HepG2 (cell line): ENCODE data around the gene ASCC2. TPM values are rescaled to one million over a fixed set of nuclear protein-coding genes. Genes with fewer than 3 reads are reported as not detected.

Source experiments
- CBX1 ChIP-seq: IDR thresholded peaks from one replicate; pipeline ENCODE4 v1.6.1; 2016; ENCODE audit warnings: antibody characterized with exemption, low read depth
- CEBPG ChIP-seq: IDR thresholded peaks from 2 replicates; pipeline ENCODE4 v1.6.1; 2016
- FOSL1 ChIP-seq: sonication (generic); formaldehyde crosslinking; IDR thresholded peaks from 2 replicates; pipeline ENCODE4 v1.9.0; 2021; ENCODE audit warnings: missing genetic modification reagents, borderline replicate concordance
- GABPA ChIP-seq, 2 experiments: IDR thresholded peaks; 2 replicates each; pipeline ENCODE4 v1.6.1; 2011 to 2016; ENCODE audit warnings: low read depth in 2 of 2, low read length in 1 of 2, missing biosample characterization in 1 of 2, missing genetic modification characterization in 1 of 2
- HNF4A ChIP-seq: sonication (generic); formaldehyde crosslinking; IDR thresholded peaks from 2 replicates; pipeline ENCODE4 v1.4.0; 2020; ENCODE audit warnings: missing genetic modification reagents
- HOMEZ ChIP-seq: IDR thresholded peaks from 2 replicates; pipeline ENCODE4 v1.6.1; 2016; ENCODE audit warnings: low read depth
- IKZF5 ChIP-seq: IDR thresholded peaks from 2 replicates; pipeline ENCODE4 v1.6.1; 2018; ENCODE audit warnings: missing genetic modification reagents, mild to moderate bottlenecking, missing compliant biosample characterization
- KDM2A ChIP-seq: sonication (generic); formaldehyde crosslinking; IDR thresholded peaks from 2 replicates; pipeline ENCODE4 v1.4.0; 2020; ENCODE audit warnings: low read depth, missing genetic modification reagents, borderline replicate concordance
- MEIS2 ChIP-seq: sonication (generic); formaldehyde crosslinking; IDR thresholded peaks from 2 replicates; pipeline ENCODE4 v1.9.0; 2021; ENCODE audit warnings: mild to moderate bottlenecking, missing genetic modification reagents
- NFIC ChIP-seq: IDR thresholded peaks from 2 replicates; pipeline ENCODE4 v1.6.1; 2012; ENCODE audit warnings: mild to moderate bottlenecking, low read length, inconsistent platforms
- PHF21A ChIP-seq: sonication (generic); formaldehyde crosslinking; IDR thresholded peaks from 2 replicates; pipeline ENCODE4 v1.5.0; 2020; ENCODE audit warnings: mild to moderate bottlenecking, missing genetic modification reagents
- SALL1 ChIP-seq: sonication (generic); formaldehyde crosslinking; IDR thresholded peaks from 2 replicates; pipeline ENCODE4 v1.8.0; 2022; ENCODE audit warnings: mild to moderate bottlenecking, missing genetic modification reagents
- SATB2 ChIP-seq: sonication (generic); formaldehyde crosslinking; IDR thresholded peaks from 2 replicates; pipeline ENCODE4 v1.5.0; 2020; ENCODE audit warnings: missing genetic modification reagents
- SCMH1 ChIP-seq: sonication (generic); formaldehyde crosslinking; IDR thresholded peaks from 2 replicates; pipeline ENCODE4 v1.9.0; 2021; ENCODE audit warnings: missing genetic modification reagents, mild to moderate bottlenecking, borderline replicate concordance
- SOX5 ChIP-seq: IDR thresholded peaks from 2 replicates; pipeline ENCODE4 v1.6.1; 2016; ENCODE audit warnings: borderline replicate concordance
- TFAP4 ChIP-seq: sonication (generic); IDR thresholded peaks from 2 replicates; pipeline ENCODE4 v1.6.1; 2016; ENCODE audit warnings: low read depth, borderline replicate concordance
- ZBTB4 ChIP-seq: sonication (generic); formaldehyde crosslinking; IDR thresholded peaks from 2 replicates; pipeline ENCODE4 v1.4.0; 2020; ENCODE audit warnings: missing genetic modification reagents, mild to moderate bottlenecking, borderline replicate concordance
- ZNF20 ChIP-seq: sonication (generic); formaldehyde crosslinking; IDR thresholded peaks from 2 replicates; pipeline ENCODE4 v1.4.0; 2020; ENCODE audit warnings: mild to moderate bottlenecking, moderate library complexity, missing genetic modification reagents
- ZNF317 ChIP-seq: sonication (generic); formaldehyde crosslinking; IDR thresholded peaks from 2 replicates; pipeline ENCODE4 v1.5.0; 2020; ENCODE audit warnings: mild to moderate bottlenecking, missing genetic modification reagents
- ZNF350 ChIP-seq: sonication (generic); formaldehyde crosslinking; IDR thresholded peaks from 2 replicates; pipeline ENCODE4 v1.4.0; 2020; ENCODE audit warnings: mild to moderate bottlenecking, low read depth, missing genetic modification reagents, borderline replicate concordance
- ZNF597 ChIP-seq: sonication (generic); formaldehyde crosslinking; IDR thresholded peaks from 2 replicates; pipeline ENCODE4 v1.5.0; 2020; ENCODE audit warnings: missing genetic modification reagents
- ZNF772 ChIP-seq: sonication (generic); formaldehyde crosslinking; IDR thresholded peaks from 2 replicates; pipeline ENCODE4 v1.5.0; 2020; ENCODE audit warnings: mild to moderate bottlenecking, missing genetic modification reagents
- polyA plus RNA-seq, 8 experiments: library from polyadenylated mRNA; depleted of rRNA in 3 of 8; stranded (reverse) in 7 of 8; unstranded in 1 of 8; fragments of >200 nt; fragmentation: Illumina TruSeq in 4 of 8; extraction: Trizol in 4 of 8; gene quantifications; 2 replicates each; pipeline versions ENCODE4 v1.2.1 to v1.2.3, GENCODE V29; 2011 to 2016; ENCODE audit warnings: low read depth in 4 of 8, missing spikeins in 1 of 8, mixed read lengths in 1 of 8; ENCODE audit not compliant: insufficient read depth in 1 of 8
- total RNA-seq, 5 experiments: library from RNA; depleted of rRNA; stranded (reverse); fragments of >200 nt; fragmentation: Illumina TruSeq; extraction: Trizol; gene quantifications; 2 replicates each; pipeline ENCODE4 v1.2.3, GENCODE V29; 2016; ENCODE audit warnings: low read depth in 1 of 5

Gene ASCC2
- total and polyA plus RNA-seq, 2 of the 13 experiments (the other 11 are each of a cell fraction or from before 2014, with no cell fraction given): 26.2 to 26.3 TPM

- 0 out of 2 replicates have a peak, but pooled peaks have one; percentile 39 for TF ChIP-seq IKZF5 (CRISPR knock-in tag)
- TF ChIP-seq ZNF350 (CRISPR knock-in tag): no peak
- TF ChIP-seq TFAP4: peak; percentile 92
- peak; percentile 53; the same call in 1 of the 2 replicates for TF ChIP-seq CEBPG (CRISPR knock-in tag)
- TF ChIP-seq SATB2 (CRISPR knock-in tag): no peak
- TF ChIP-seq SALL1 (CRISPR knock-in tag): peak; percentile 52
- no peak for TF ChIP-seq ZNF772 (CRISPR knock-in tag)
- TF ChIP-seq SOX5: peak; percentile 33; the same call in 1 of the 2 replicates
- peak; percentile 44; the same call in 1 of the 2 replicates for TF ChIP-seq FOSL1 (CRISPR knock-in tag)
- TF ChIP-seq ZBTB4: 0 out of 2 replicates have a peak, but pooled peaks have one; percentile 28
- TF ChIP-seq MEIS2: 0 out of 2 replicates have a peak, but pooled peaks have one; percentile 27
- no peak for TF ChIP-seq ZNF317
- TF ChIP-seq NFIC: 0 out of 2 replicates have a peak, but pooled peaks have one; percentile 47
- TF ChIP-seq PHF21A (CRISPR knock-in tag): peak; percentile 32; the same call in 1 of the 2 replicates
- no peak for TF ChIP-seq ZNF20 (CRISPR knock-in tag)
- no peak for TF ChIP-seq GABPA (IDR thresholded peaks at IDR 0.05; ENCODE audit: low read depth, low read length)
- peak; percentile 31; the same call in 1 of the 2 replicates for TF ChIP-seq GABPA (CRISPR knock-in tag; IDR thresholded peaks at IDR 0.05; ENCODE audit: low read depth)
- TF ChIP-seq HNF4A (CRISPR knock-in tag): peak; percentile 49
- no peak for TF ChIP-seq CBX1
- TF ChIP-seq HOMEZ (CRISPR knock-in tag): no peak
- no peak for TF ChIP-seq ZNF597 (CRISPR knock-in tag)
- TF ChIP-seq SCMH1 (CRISPR knock-in tag): no peak
- no peak for TF ChIP-seq KDM2A (CRISPR knock-in tag)
These were observed 16.6 kb downstream of the ASCC2 start (continued) for GRCh38 chr22:29821291-29822016.
